ENCODE data around the gene KRTAP5-6. TPM values are rescaled to one million over a fixed set of nuclear protein-coding genes. Genes with fewer than 3 reads are reported as not detected.

The KRTAP5-6 gene
- total RNA-seq, 1 experiment from 2014 or later, result not detected

GRCh38 chr11:1708716-1709115, 11.7 kb downstream of the KRTAP5-6 start:
- DNase-seq (ENCODE audit: low read depth, low spot score), result no peak
- Histone ChIP-seq H3K4me1 (ENCODE audit: control insufficient read depth in 1 of 2, insufficient read depth in 2 of 2, low read length in 2 of 2) (no peaks in the 10 kb centered on the region), H3K79me2 (ENCODE audit: insufficient read depth, low read length) (no peaks in the 10 kb centered on the region), H3K9me3 (ENCODE audit: control insufficient read depth in 1 of 2, insufficient read depth in 1 of 2, low read depth in 1 of 2, low read length in 2 of 2) (no peaks in the 10 kb centered on the region), H3K4me3 (replicated peaks in 1 of 2; ENCODE audit: low read depth in 1 of 2, low read length in 2 of 2) (no peak overlapping the region), H3K9me2 (ENCODE audit: insufficient read depth) (no peaks in the 10 kb centered on the region), H3K27ac (ENCODE audit: low read depth, low read length) (no peak overlapping the region), H3K36me3 (ENCODE audit: control insufficient read depth in 1 of 2, insufficient read depth in 2 of 2, low read length in 2 of 2) (no peaks in the 10 kb centered on the region), H3K27me3 (ENCODE audit: insufficient read depth, low read length) (no peaks in the 10 kb centered on the region), H2AFZ (ENCODE audit: low read depth, low read length, poor library complexity, severe bottlenecking) (no peak overlapping the region), H4K20me1 (ENCODE audit: insufficient read depth) (no peaks in the 10 kb centered on the region), H3K9ac (ENCODE audit: low read length) (no peak overlapping the region), H3K4me2 (ENCODE audit: low read length) (no peak overlapping the region)
- TF ChIP-seq JUND (IDR thresholded peaks at IDR 0.05) (no peak), CTCF (IDR thresholded peaks at IDR 0.05 in 2 of 3, conservative IDR thresholded peaks at IDR 0.05 in 1 of 3; ENCODE audit: borderline replicate concordance in 1 of 3, insufficient read depth in 1 of 3, low read depth in 2 of 3, low read length in 2 of 3) (no peak), SP1 (IDR thresholded peaks at IDR 0.05; ENCODE audit: low read depth) (no peak), SIN3A (IDR thresholded peaks at IDR 0.05; ENCODE audit: low read depth) (no peak), EGR1 (IDR thresholded peaks at IDR 0.05; ENCODE audit: low read depth) (no peak), EZH2 (IDR thresholded peaks at IDR 0.05) (no peak), SRF (IDR thresholded peaks at IDR 0.05; ENCODE audit: low read depth) (no peak)
- intact Hi-C loops (cut with micrococcal nuclease), result loop anchor here (5.0 kb wide), 1 partner anchor 444 kb away; no protein-coding TSS in a partner anchor
- ChIA-PET POLR2A (no interaction called here), CTCF (interaction anchor here (0.8 kb wide), 1 partner anchor 15 kb away, joined by 3 read pairs; no protein-coding TSS in a partner anchor), RAD21 (ENCODE audit: low non-redundant PET in 1 of 2, low total read pairs in 2 of 2, uncharacterized antibody in 2 of 2, unreplicated experiment in 2 of 2) (no interaction called here)
- BruUV-seq (replicated peaks), result no TSS peak
- no peak for ATAC-seq
